DND-41 (cell line): ENCODE data around the gene NEBL.

Source experiments
- EZH2 ChIP-seq: IDR thresholded peaks from 3 replicates; pipeline ENCODE4 v1.6.1; 2012; ENCODE audit warnings: borderline replicate concordance, low read depth, mild to moderate bottlenecking, moderate library complexity, low read length, inconsistent platforms; ENCODE audit not compliant: severe bottlenecking
- TF ChIP-seq, protein P1 (sequence below): IDR thresholded peaks from 2 replicates; pipeline ENCODE4 v1.5.1; 2012; ENCODE audit warnings: borderline replicate concordance, low read length, moderate library complexity, mild to moderate bottlenecking; ENCODE audit not compliant: poor library complexity, severe bottlenecking; ENCODE audit errors: extremely low read depth

GRCh38 chr10:20834825-20835224 is 62.3 kb downstream of the NEBL start:
- TF ChIP-seq, protein P1, sequence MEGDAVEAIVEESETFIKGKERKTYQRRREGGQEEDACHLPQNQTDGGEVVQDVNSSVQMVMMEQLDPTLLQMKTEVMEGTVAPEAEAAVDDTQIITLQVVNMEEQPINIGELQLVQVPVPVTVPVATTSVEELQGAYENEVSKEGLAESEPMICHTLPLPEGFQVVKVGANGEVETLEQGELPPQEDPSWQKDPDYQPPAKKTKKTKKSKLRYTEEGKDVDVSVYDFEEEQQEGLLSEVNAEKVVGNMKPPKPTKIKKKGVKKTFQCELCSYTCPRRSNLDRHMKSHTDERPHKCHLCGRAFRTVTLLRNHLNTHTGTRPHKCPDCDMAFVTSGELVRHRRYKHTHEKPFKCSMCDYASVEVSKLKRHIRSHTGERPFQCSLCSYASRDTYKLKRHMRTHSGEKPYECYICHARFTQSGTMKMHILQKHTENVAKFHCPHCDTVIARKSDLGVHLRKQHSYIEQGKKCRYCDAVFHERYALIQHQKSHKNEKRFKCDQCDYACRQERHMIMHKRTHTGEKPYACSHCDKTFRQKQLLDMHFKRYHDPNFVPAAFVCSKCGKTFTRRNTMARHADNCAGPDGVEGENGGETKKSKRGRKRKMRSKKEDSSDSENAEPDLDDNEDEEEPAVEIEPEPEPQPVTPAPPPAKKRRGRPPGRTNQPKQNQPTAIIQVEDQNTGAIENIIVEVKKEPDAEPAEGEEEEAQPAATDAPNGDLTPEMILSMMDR: no peak
- TF ChIP-seq EZH2: no peak
